CD4-positive, alpha-beta T cell (primary cell): ENCODE results near the gene COL1A1. TPM values are rescaled to one million over a fixed set of nuclear protein-coding genes. Genes with fewer than 3 reads are reported as not detected.

Experiments
- ATAC-seq: fragments of 200-7000 bp; cut with Tn5 transposase; one replicate; pipeline ENCODE4 v1.10.0; 2022; ENCODE audit warnings: mild to moderate bottlenecking; ENCODE audit not compliant: poor library complexity
- CTCF ChIA-PET: fragments of 350-600 bp; sonication (Branson Sonifier 250); formaldehyde crosslinking; loops from one replicate; lab custom pipeline; 2021; ENCODE audit warnings: antibody characterized with exemption, inconsistent platforms; lab: Charles Lee
- POLR2A ChIA-PET: fragments of 350-600 bp; sonication (Branson Sonifier 250); formaldehyde crosslinking; loops from one replicate; lab custom pipeline; 2021; ENCODE audit warnings: antibody characterized with exemption, inconsistent platforms; lab: Charles Lee
- DNase-seq, 14 experiments: peaks; one replicate each; pipeline ENCODE4 v3.0.0-alpha.2; 2013 to 2020; ENCODE audit warnings: mixed read lengths in 2 of 14
- H3K27ac ChIP-seq, 2 donors: one replicate each; pipeline versions ENCODE4 v1.5.1 to v1.7.0; 2013; ENCODE audit warnings: low read length in 2 of 2, low read depth in 1 of 2, mild to moderate bottlenecking in 1 of 2
- H3K27me3 ChIP-seq, 2 experiments: 1 replicate in 1 of 2; 2 replicates in 1 of 2; pipeline versions ENCODE4 v1.6.1 to v1.7.0; 2013; ENCODE audit warnings: low read length in 2 of 2, control low read depth in 1 of 2, mild to moderate bottlenecking in 1 of 2, moderate library complexity in 1 of 2; ENCODE audit not compliant: insufficient read depth in 2 of 2, control insufficient read depth in 1 of 2
- H3K36me3 ChIP-seq: one replicate; pipeline ENCODE4 v1.6.1; 2013; ENCODE audit warnings: low read length, control low read depth; ENCODE audit not compliant: insufficient read depth
- H3K4me1 ChIP-seq: one replicate; pipeline ENCODE4 v1.6.1; 2013; ENCODE audit warnings: low read length, control low read depth; ENCODE audit not compliant: insufficient read depth
- H3K4me3 ChIP-seq: one replicate; pipeline ENCODE4 v1.5.1; 2013; ENCODE audit warnings: mild to moderate bottlenecking, low read length, moderate library complexity
- H3K9me3 ChIP-seq, 2 experiments: 1 replicate in 1 of 2; 2 replicates in 1 of 2; pipeline versions ENCODE4 v1.6.1 to v1.7.0; 2013; ENCODE audit warnings: low read length in 2 of 2, mild to moderate bottlenecking in 2 of 2, control low read depth in 1 of 2, moderate library complexity in 1 of 2; ENCODE audit not compliant: control insufficient read depth in 1 of 2, insufficient read depth in 1 of 2
- H3K27ac Mint-ChIP-seq: one replicate; pipeline ENCODE4 v1.8.0; 2020; ENCODE audit warnings: mixed read lengths
- H3K27me3 Mint-ChIP-seq: one replicate; pipeline ENCODE4 v1.8.0; 2021; ENCODE audit warnings: mixed read lengths
- H3K36me3 Mint-ChIP-seq: one replicate; pipeline ENCODE4 v1.8.0; 2021; ENCODE audit warnings: low read depth, mixed read lengths
- H3K4me1 Mint-ChIP-seq: one replicate; pipeline ENCODE4 v1.8.0; 2021; ENCODE audit warnings: low read depth, mixed read lengths
- H3K4me3 Mint-ChIP-seq: one replicate; pipeline ENCODE4 v1.8.0; 2020; ENCODE audit warnings: mild to moderate bottlenecking, mixed read lengths
- H3K9me3 Mint-ChIP-seq: one replicate; pipeline ENCODE4 v1.8.0; 2020; ENCODE audit warnings: mixed read lengths
- intact Hi-C, 2 experiments: fragments of 100-400 bp; cut with DNase I in 1 of 2; cut with micrococcal nuclease in 1 of 2; formaldehyde crosslinking; loops; one replicate each; pipeline versions ENCODE4 v1.15.1 to v1.9.0; 2023 to 2025; cut with DNase I, micrococcal nuclease
- total RNA-seq, 174 experiments: library from RNA in 2 of 174; stranded (reverse) in 2 of 174; gene quantifications; one replicate each; pipeline ENCODE4 v1.2.3 and lab custom pipeline; 2021 to 2026
- TF ChIP-seq, protein P1 (sequence below): fragments of 200-600 bp; IDR thresholded peaks from one replicate; pipeline ENCODE4 v1.8.0; 2022; ENCODE audit warnings: antibody characterized with exemption, mild to moderate bottlenecking

COL1A1 gene
- total RNA-seq, 2 experiments from 2014 or later, result 10.0 to 11.4 TPM

DNA sequence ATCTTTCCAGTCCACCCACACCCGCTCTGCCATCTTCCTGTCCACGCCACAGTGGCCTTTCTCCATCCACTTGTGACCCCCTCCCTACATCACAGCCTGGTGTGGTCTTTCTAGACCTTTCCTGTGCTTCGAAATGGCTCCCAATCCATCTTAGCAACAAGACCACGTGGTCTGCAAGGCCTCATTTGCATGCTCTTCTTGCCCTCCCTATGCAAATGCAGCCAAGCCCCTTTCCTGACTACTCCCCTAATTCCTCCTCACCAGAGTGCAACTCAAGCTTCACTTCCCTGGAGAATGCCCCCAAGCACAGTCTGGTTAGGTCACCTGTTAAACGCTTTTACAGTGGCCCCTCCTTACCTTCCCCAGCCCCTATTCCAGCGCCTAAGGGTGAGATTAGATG, 57.1 kb downstream of the COL1A1 start:
- H3K4me3 ChIP-seq, result no peak overlapping the region
- Mint-ChIP-seq H3K27ac (peak overlapping the region; percentile 85), H3K9me3 (no peaks in the 10 kb centered on the region), H3K4me3 (peak overlapping the region; percentile 22), H3K27me3 (no peaks in the 10 kb centered on the region), H3K36me3 (peaks cover 84% of the 10 kb centered on the region), H3K4me1 (peaks cover 88% of the 10 kb centered on the region)
- TF ChIP-seq, protein P1, sequence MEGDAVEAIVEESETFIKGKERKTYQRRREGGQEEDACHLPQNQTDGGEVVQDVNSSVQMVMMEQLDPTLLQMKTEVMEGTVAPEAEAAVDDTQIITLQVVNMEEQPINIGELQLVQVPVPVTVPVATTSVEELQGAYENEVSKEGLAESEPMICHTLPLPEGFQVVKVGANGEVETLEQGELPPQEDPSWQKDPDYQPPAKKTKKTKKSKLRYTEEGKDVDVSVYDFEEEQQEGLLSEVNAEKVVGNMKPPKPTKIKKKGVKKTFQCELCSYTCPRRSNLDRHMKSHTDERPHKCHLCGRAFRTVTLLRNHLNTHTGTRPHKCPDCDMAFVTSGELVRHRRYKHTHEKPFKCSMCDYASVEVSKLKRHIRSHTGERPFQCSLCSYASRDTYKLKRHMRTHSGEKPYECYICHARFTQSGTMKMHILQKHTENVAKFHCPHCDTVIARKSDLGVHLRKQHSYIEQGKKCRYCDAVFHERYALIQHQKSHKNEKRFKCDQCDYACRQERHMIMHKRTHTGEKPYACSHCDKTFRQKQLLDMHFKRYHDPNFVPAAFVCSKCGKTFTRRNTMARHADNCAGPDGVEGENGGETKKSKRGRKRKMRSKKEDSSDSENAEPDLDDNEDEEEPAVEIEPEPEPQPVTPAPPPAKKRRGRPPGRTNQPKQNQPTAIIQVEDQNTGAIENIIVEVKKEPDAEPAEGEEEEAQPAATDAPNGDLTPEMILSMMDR, result no peak
- H3K9me3 ChIP-seq, result peaks cover 0 to 3% of the 10 kb centered on the region in 2 experiments
- no peaks in the 10 kb centered on the region for H3K27me3 ChIP-seq
- H3K4me1 ChIP-seq, result peaks cover 97% of the 10 kb centered on the region
- H3K27ac ChIP-seq, result no peak overlapping the region
- POLR2A ChIA-PET, result no interaction called here
- H3K36me3 ChIP-seq, result peaks cover 66% of the 10 kb centered on the region
- DNase-seq (no peak), ATAC-seq (no peak)
- intact Hi-C loops, result loop anchor here in 1 of 2 experiments (5.0 kb wide), 1 partner anchor 33 kb away; no protein-coding TSS in a partner anchor
- CTCF ChIA-PET, result no interaction called here

DNA sequence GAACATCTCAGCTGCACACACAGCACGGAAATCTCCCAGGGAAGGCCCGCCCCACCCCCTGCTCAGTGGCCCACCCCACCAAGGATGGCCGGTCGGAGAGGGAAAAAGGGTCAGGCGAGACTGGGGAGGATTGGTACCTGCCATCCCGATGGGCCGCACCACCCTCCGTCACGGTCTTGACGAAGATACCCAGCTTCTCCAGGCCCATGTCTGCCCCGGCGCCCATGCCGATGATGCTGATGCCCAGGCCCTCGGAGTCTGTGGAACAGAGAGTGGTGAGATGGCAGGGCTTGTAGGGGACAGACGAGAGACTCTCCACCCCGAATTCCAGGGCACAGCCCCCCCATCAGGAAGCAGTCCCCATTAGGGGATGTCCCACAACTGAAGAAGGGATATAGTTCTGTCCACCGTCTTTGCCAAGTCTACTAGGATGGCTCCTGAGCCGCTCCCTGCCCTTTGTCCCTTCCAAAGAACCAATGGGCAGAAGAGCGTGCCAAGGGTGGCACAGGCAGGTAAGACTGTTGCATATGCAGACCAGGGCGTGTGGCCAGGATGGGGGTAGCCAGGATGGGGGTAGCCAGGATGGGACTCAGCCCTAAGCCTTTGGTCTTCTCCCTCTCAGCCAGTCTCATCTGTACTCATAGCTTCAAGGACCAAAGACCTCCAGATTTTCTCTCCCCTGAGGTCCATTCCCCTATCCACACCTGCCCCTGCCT, 57.8 kb downstream of the COL1A1 start:
- Histone ChIP-seq H3K4me1 (peaks cover 100% of the 10 kb centered on the region), H3K36me3 (peaks cover 73% of the 10 kb centered on the region), H3K4me3 (no peak overlapping the region), H3K27ac (peak overlapping the region in 1 of 2 donors; percentile 9), H3K9me3 (peaks cover 0 to 3% of the 10 kb centered on the region in 2 experiments), H3K27me3 (no peaks in the 10 kb centered on the region)
- Mint-ChIP-seq H3K9me3 (no peaks in the 10 kb centered on the region), H3K27ac (peak overlapping the region; percentile 85), H3K36me3 (peaks cover 90% of the 10 kb centered on the region), H3K4me1 (peaks cover 88% of the 10 kb centered on the region), H3K4me3 (peak overlapping the region; percentile 28), H3K27me3 (no peaks in the 10 kb centered on the region)
- intact Hi-C loops, result loop anchor here in 1 of 2 experiments (5.0 kb wide), 1 partner anchor 34 kb away; no protein-coding TSS in a partner anchor
- TF ChIP-seq, protein P1, result no peak
- ChIA-PET CTCF (interaction anchor here (2.1 to 2.6 kb wide), 2 partner anchors 9 to 18 kb away, joined by 7 read pairs; no protein-coding TSS in a partner anchor), POLR2A (interaction anchor here (1.2 to 5.9 kb wide), 2 partner anchors 8 to 17 kb away, joined by 4 to 50 read pairs; partner anchors contain the start of gene PPP1R9B)
- ATAC-seq, result no peak
- DNase-seq, result no peak

DNA sequence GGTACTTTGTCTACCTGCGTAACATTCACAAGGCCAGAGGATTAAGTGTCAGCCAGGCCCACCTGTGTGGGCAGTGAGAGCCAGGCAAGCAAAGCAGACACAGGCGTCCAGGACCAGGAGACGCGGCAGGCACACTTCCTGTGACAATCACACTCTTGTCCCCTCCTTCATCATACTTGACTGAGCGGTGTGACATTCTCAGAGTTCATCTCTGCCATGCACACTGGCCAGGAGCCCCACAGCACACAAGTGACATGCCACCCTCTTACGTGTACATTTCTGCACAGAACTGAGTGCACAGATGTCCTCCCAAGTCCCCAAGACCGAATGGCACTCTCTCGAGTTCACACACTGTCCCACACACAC, 59.7 kb downstream of the COL1A1 start:
- DNase-seq, result peak in 4 of 14 experiments; percentile 27 to 40 (median 35)
- ChIA-PET POLR2A (interaction anchor here (3.0 to 5.9 kb wide), 2 partner anchors 9 to 20 kb away, joined by 16 to 50 read pairs; partner anchors contain the start of gene PPP1R9B), CTCF (interaction anchor here (2.1 to 2.6 kb wide), 2 partner anchors 10 to 20 kb away, joined by 7 read pairs; no protein-coding TSS in a partner anchor)
- intact Hi-C loops, result loop anchor here in 1 of 2 experiments (5.0 kb wide), 1 partner anchor 36 kb away; no protein-coding TSS in a partner anchor
- Mint-ChIP-seq H3K27ac (peak overlapping the region; percentile 76), H3K4me3 (peak overlapping the region; percentile 57), H3K4me1 (peaks cover 82% of the 10 kb centered on the region), H3K9me3 (no peaks in the 10 kb centered on the region), H3K27me3 (no peaks in the 10 kb centered on the region), H3K36me3 (peaks cover 96% of the 10 kb centered on the region)
- H3K27me3 ChIP-seq, result no peaks in the 10 kb centered on the region
- peak overlapping the region in 1 of 2 donors; percentile 52 for H3K27ac ChIP-seq
- peaks cover 0 to 3% of the 10 kb centered on the region in 2 experiments for H3K9me3 ChIP-seq
- no peak for ATAC-seq
- H3K4me3 ChIP-seq, result no peak overlapping the region
- TF ChIP-seq, protein P1, result no peak
- H3K4me1 ChIP-seq, result peaks cover 95% of the 10 kb centered on the region
- peaks cover 89% of the 10 kb centered on the region for H3K36me3 ChIP-seq
